Right lobe of liver (tissue), 6 donors: ENCODE results near the gene ST8SIA4. TPM values are rescaled to one million over a fixed set of nuclear protein-coding genes. Genes with fewer than 3 reads are reported as not detected.

Source experiments
- ATAC-seq, 4 donors: fragments of 200-7000 bp; cut with Tn5 transposase; one replicate each; pipeline ENCODE4 v1.9.1; 2020; ENCODE audit warnings: mild to moderate bottlenecking in 4 of 4, moderate library complexity in 4 of 4
- DNase-seq, 3 donors: peaks; one replicate each; pipeline ENCODE4 v3.0.0-alpha.2; 2020
- H3K27ac ChIP-seq, 3 donors: fragments of 200-600 bp; one replicate each; pipeline ENCODE4 v1.8.0; 2022
- H3K27me3 ChIP-seq, 2 donors: fragments of 200-600 bp; one replicate each; pipeline ENCODE4 v1.8.0; 2022
- H3K36me3 ChIP-seq, 4 donors: fragments of 200-600 bp; sonication (generic) in 1 of 4; one replicate each; pipeline versions ENCODE4 v1.5.1 to v1.8.0; 2017 to 2022; ENCODE audit warnings: control low read depth in 1 of 4
- H3K4me1 ChIP-seq, 4 donors: fragments of 200-600 bp; sonication (generic) in 1 of 4; one replicate each; pipeline versions ENCODE4 v1.5.1 to v1.8.0; 2017 to 2022; ENCODE audit warnings: control low read depth in 1 of 4
- H3K4me3 ChIP-seq, 3 donors: fragments of 200-600 bp; one replicate each; pipeline ENCODE4 v1.8.0; 2022
- H3K9me3 ChIP-seq, 4 donors: fragments of 200-600 bp; sonication (generic) in 1 of 4; one replicate each; pipeline versions ENCODE4 v1.5.1 to v1.8.0; 2017 to 2022; ENCODE audit warnings: control low read depth in 1 of 4
- CTCF ChIP-seq, 4 donors: fragments of 200-600 bp in 3 of 4; fragments of 450-650 bp in 1 of 4; IDR thresholded peaks; one replicate each; pipeline versions ENCODE4 v1.5.1 to v1.8.0; 2016 to 2022; ENCODE audit warnings: antibody characterized with exemption in 4 of 4, mild to moderate bottlenecking in 2 of 4
- POLR2A ChIP-seq: fragments of 450-650 bp; IDR thresholded peaks from one replicate; pipeline ENCODE4 v1.6.1; 2017; ENCODE audit warnings: antibody characterized with exemption, mild to moderate bottlenecking
- WGBS: methylation state at CpG from one replicate; pipeline ENCODE4 v1.1.6; 2018; ENCODE audit warnings: low coverage, low lambda C conversion rate; ENCODE audit not compliant: insufficient coverage; ENCODE audit errors: missing lambda C conversion rate; 5-methylcytosine and 5-hydroxymethylcytosine counted together
- intact Hi-C, 2 donors: fragments of 100-400 bp; cut with DNase I; formaldehyde crosslinking; loops; one replicate each; pipeline versions ENCODE4 v1.11.2 to v1.14.1; 2022
- total RNA-seq, 6 experiments: library from RNA; depleted of rRNA in 2 of 6; stranded (reverse); fragments of >200 nt in 2 of 6; fragmentation: NEBNext Ultra II Directional in 3 of 6; extraction: Animal tissue kit (Norgen Biotek cat#: 25700) in 3 of 6; gene quantifications; one replicate each; pipeline versions ENCODE4 v1.1.0 to v1.2.4, GENCODE V29; 2016 to 2023
- donor health status: DM: no; HTN: yes; CAD: no.
- donor health status: DM: no; HTN: no; CAD: no.
- donor health status: DM: no; HTN: no; CAD: no.
- donor health status: DM: no; HTN: yes; CAD: no.
- donor health status: DM: no; HTN: yes; CAD: no.

ST8SIA4 gene
- total RNA-seq, 6 experiments from 2014 or later, result 1.2 to 6.7 (median 1.7) TPM

GRCh38 chr5:100855937-100856430 is 47.1 kb downstream of the ST8SIA4 start:
- ATAC-seq (no peak), DNase-seq (no peak)
- intact Hi-C loops, result no loop called here
- Histone ChIP-seq H3K27me3 (no peaks in the 10 kb centered on the region), H3K9me3 (no peaks in the 10 kb centered on the region), H3K4me3 (no peak overlapping the region), H3K4me1 (no peaks in the 10 kb centered on the region), H3K27ac (no peak overlapping the region), H3K36me3 (no peaks in the 10 kb centered on the region)
- TF ChIP-seq POLR2A (no peak), CTCF (IDR thresholded peaks at IDR 0.05) (no peak)
- 68% methylated on average over 6 of the region's 6 CpGs for WGBS

GRCh38 chr5:100855295-100855694 is 47.8 kb downstream of the ST8SIA4 start:
- Histone ChIP-seq H3K9me3 (no peaks in the 10 kb centered on the region), H3K36me3 (no peaks in the 10 kb centered on the region), H3K27me3 (no peaks in the 10 kb centered on the region), H3K4me1 (no peaks in the 10 kb centered on the region), H3K4me3 (no peak overlapping the region), H3K27ac (no peak overlapping the region)
- intact Hi-C loops, result no loop called here
- ATAC-seq (no peak), DNase-seq (no peak)
- TF ChIP-seq CTCF (IDR thresholded peaks at IDR 0.05), result no peak
- TF ChIP-seq POLR2A, result no peak
- WGBS, result 47% methylated on average over 1 of the region's 1 CpG

- Histone ChIP-seq H3K27me3 (no peaks in the 10 kb centered on the region), H3K4me1 (no peaks in the 10 kb centered on the region), H3K9me3 (no peaks in the 10 kb centered on the region), H3K4me3 (no peak overlapping the region), H3K27ac (no peak overlapping the region), H3K36me3 (no peaks in the 10 kb centered on the region)
- intact Hi-C loops, result no loop called here
- ATAC-seq (peak; percentile 43 to 75 (median 59)), DNase-seq (no peak)
- TF ChIP-seq CTCF (IDR thresholded peaks at IDR 0.05), result no peak
Observed at GRCh38 chr5:100854591-100854990, 48.5 kb downstream of the ST8SIA4 start.

GRCh38 chr5:100853582-100853981 is 49.5 kb downstream of the ST8SIA4 start:
- no peaks in the 10 kb centered on the region for H3K4me1 ChIP-seq
- TF ChIP-seq CTCF (IDR thresholded peaks at IDR 0.05), result no peak
- TF ChIP-seq POLR2A, result no peak
- no peak for ATAC-seq
- H3K4me3 ChIP-seq, result no peak overlapping the region
- no peaks in the 10 kb centered on the region for H3K36me3 ChIP-seq
- no peaks in the 10 kb centered on the region for H3K9me3 ChIP-seq
- no peaks in the 10 kb centered on the region for H3K27me3 ChIP-seq
- no peak for DNase-seq
- intact Hi-C loops, result no loop called here
- peak overlapping the region in 1 of 3 donors; percentile 3 for H3K27ac ChIP-seq

GRCh38 chr5:100852988-100853449 is 50.1 kb downstream of the ST8SIA4 start:
- Histone ChIP-seq H3K27me3 (no peaks in the 10 kb centered on the region), H3K27ac (peak overlapping the region in 1 of 3 donors; percentile 3), H3K9me3 (no peaks in the 10 kb centered on the region), H3K4me1 (no peaks in the 10 kb centered on the region), H3K4me3 (no peak overlapping the region), H3K36me3 (no peaks in the 10 kb centered on the region)
- intact Hi-C loops, result no loop called here
- 39% methylated on average over 3 of the region's 3 CpGs for WGBS
- ATAC-seq (peak in 3 of 4 donors; percentile 20 to 76 (median 50)), DNase-seq (no peak)
- TF ChIP-seq CTCF (IDR thresholded peaks at IDR 0.05) (no peak), POLR2A (no peak)
